Mesenchymal stem cell (in vitro differentiated cells and primary cell): Measurements from ENCODE around the gene NFKBIL1.

Experiments used
- DNase-seq: peaks from one replicate; pipeline ENCODE4 v3.0.0-alpha.2; 2013
- H2AFZ ChIP-seq: one replicate; pipeline ENCODE4 v1.6.1; 2013; ENCODE audit warnings: low read depth, mild to moderate bottlenecking, control low read depth, inconsistent platforms, low read length, moderate library complexity
- H2AK5ac ChIP-seq: 2 replicates; pipeline ENCODE4 v1.6.1; 2013; ENCODE audit warnings: low read length, moderate library complexity, mild to moderate bottlenecking, inconsistent platforms; ENCODE audit not compliant: severe bottlenecking
- H2BK120ac ChIP-seq: one replicate; pipeline ENCODE4 v1.6.1; 2013; ENCODE audit warnings: low read depth, mild to moderate bottlenecking, inconsistent platforms, low read length, moderate library complexity
- H2BK12ac ChIP-seq, 2 experiments: one replicate each; pipeline ENCODE4 v1.6.1; 2013; ENCODE audit warnings: inconsistent platforms in 2 of 2, low read length in 2 of 2, mild to moderate bottlenecking in 2 of 2, moderate library complexity in 2 of 2, control low read depth in 1 of 2
- H2BK15ac ChIP-seq: one replicate; pipeline ENCODE4 v1.6.1; 2013; ENCODE audit warnings: mild to moderate bottlenecking, low read depth, inconsistent platforms; ENCODE audit not compliant: poor library complexity, severe bottlenecking
- H2BK5ac ChIP-seq: 2 replicates; pipeline ENCODE4 v1.6.1; 2013; ENCODE audit warnings: low read depth, mild to moderate bottlenecking, low read length, control low read depth, inconsistent platforms; ENCODE audit not compliant: poor library complexity, severe bottlenecking
- H3K14ac ChIP-seq, 2 experiments: one replicate each; pipeline ENCODE4 v1.6.1; 2013; ENCODE audit warnings: inconsistent platforms in 2 of 2, low read length in 2 of 2, control low read depth in 1 of 2, mild to moderate bottlenecking in 1 of 2, moderate library complexity in 1 of 2
- H3K18ac ChIP-seq, 2 experiments: one replicate each; pipeline ENCODE4 v1.6.1; 2013; ENCODE audit warnings: inconsistent platforms in 2 of 2, low read length in 2 of 2, control low read depth in 1 of 2, low read depth in 1 of 2, mild to moderate bottlenecking in 1 of 2
- H3K23ac ChIP-seq, 2 experiments: one replicate each; pipeline ENCODE4 v1.6.1; 2013; ENCODE audit warnings: inconsistent platforms in 2 of 2, low read length in 2 of 2, mild to moderate bottlenecking in 2 of 2, moderate library complexity in 2 of 2, control low read depth in 1 of 2
- H3K27ac ChIP-seq: 2 replicates; pipeline ENCODE4 v1.5.1; 2013; ENCODE audit warnings: mild to moderate bottlenecking, moderate library complexity, low read length, control low read depth, inconsistent platforms; ENCODE audit not compliant: poor library complexity, severe bottlenecking
- H3K27me3 ChIP-seq, 2 experiments: 2 replicates each; pipeline versions ENCODE4 v1.6.1 to v1.7.0; 2013; ENCODE audit warnings: low read length in 2 of 2, mild to moderate bottlenecking in 2 of 2, moderate library complexity in 2 of 2, control low read depth in 1 of 2, inconsistent platforms in 1 of 2; ENCODE audit not compliant: control insufficient read depth in 1 of 2, insufficient read depth in 1 of 2
- H3K36me3 ChIP-seq, 2 experiments: 2 replicates each; pipeline versions ENCODE4 v1.6.1 to v1.7.0; 2013; ENCODE audit warnings: low read length in 2 of 2, control low read depth in 1 of 2, inconsistent platforms in 1 of 2, low read depth in 1 of 2, mild to moderate bottlenecking in 1 of 2; ENCODE audit not compliant: insufficient read depth in 2 of 2, control insufficient read depth in 1 of 2
- H3K4ac ChIP-seq, 2 experiments: one replicate each; pipeline ENCODE4 v1.6.1; 2013; ENCODE audit warnings: inconsistent platforms in 2 of 2, low read length in 2 of 2, mild to moderate bottlenecking in 2 of 2, moderate library complexity in 2 of 2, control low read depth in 1 of 2, low read depth in 1 of 2
- H3K4me1 ChIP-seq: 2 replicates; pipeline ENCODE4 v1.6.1; 2013; ENCODE audit warnings: low read depth, low read length, control low read depth; ENCODE audit not compliant: control insufficient read depth, insufficient read depth
- H3K4me2 ChIP-seq: 2 replicates; pipeline ENCODE4 v1.6.1; 2013; ENCODE audit warnings: low read length, mild to moderate bottlenecking, inconsistent platforms; ENCODE audit not compliant: poor library complexity, severe bottlenecking
- H3K4me3 ChIP-seq, 2 experiments: 2 replicates each; pipeline versions ENCODE4 v1.5.1 to v1.7.0; 2013; ENCODE audit warnings: low read length in 2 of 2, mild to moderate bottlenecking in 2 of 2, control low read depth in 1 of 2, low read depth in 1 of 2; ENCODE audit not compliant: insufficient read depth in 1 of 2
- H3K79me1 ChIP-seq: replicated peaks from 2 replicates; pipeline ENCODE4 v1.6.1; 2013; ENCODE audit warnings: mild to moderate bottlenecking, control low read depth, low read length, inconsistent platforms; ENCODE audit not compliant: poor library complexity, severe bottlenecking
- H3K9ac ChIP-seq: 2 replicates; pipeline ENCODE4 v1.7.0; 2013; ENCODE audit warnings: mild to moderate bottlenecking, low read length, moderate library complexity
- H3K9me3 ChIP-seq: 2 replicates; pipeline ENCODE4 v1.7.0; 2013; ENCODE audit warnings: mild to moderate bottlenecking, low read length; ENCODE audit not compliant: control insufficient read depth
- H4K8ac ChIP-seq: one replicate; pipeline ENCODE4 v1.6.1; 2013; ENCODE audit warnings: inconsistent platforms, mild to moderate bottlenecking, low read length, moderate library complexity
- H4K91ac ChIP-seq: one replicate; pipeline ENCODE4 v1.6.1; 2013; ENCODE audit warnings: mild to moderate bottlenecking, low read length, inconsistent platforms
- WGBS: methylation state at CpG from one replicate; pipeline ENCODE4 v1.1.7; 2013; ENCODE audit warnings: mixed read lengths; 5-methylcytosine and 5-hydroxymethylcytosine counted together

The NFKBIL1 gene

GRCh38 chr6:31556307-31556706 is 8.9 kb downstream of the NFKBIL1 start:
- peaks cover 24% of the 10 kb centered on the region for H3K79me1 ChIP-seq
- H2AK5ac ChIP-seq, result no peak overlapping the region
- no peak overlapping the region for H2AFZ ChIP-seq
- DNase-seq, result no peak
- H3K4me3 ChIP-seq, result no peak overlapping the region
- no peak overlapping the region for H3K23ac ChIP-seq
- H3K4me1 ChIP-seq, result peaks cover 25% of the 10 kb centered on the region
- peak overlapping the region; percentile 12 to 38 for H2BK12ac ChIP-seq
- no peak overlapping the region for H3K27ac ChIP-seq
- no peak overlapping the region for H4K8ac ChIP-seq
- no peak overlapping the region for H2BK15ac ChIP-seq
- H3K18ac ChIP-seq, result no peak overlapping the region
- H3K27me3 ChIP-seq, result no peaks in the 10 kb centered on the region
- no peak overlapping the region for H2BK5ac ChIP-seq
- no peak overlapping the region for H3K4me2 ChIP-seq
- H4K91ac ChIP-seq, result no peak overlapping the region
- H3K9ac ChIP-seq, result no peak overlapping the region
- no peaks in the 10 kb centered on the region for H3K9me3 ChIP-seq
- 97% methylated on average over 3 of the region's 3 CpGs for WGBS
- H2BK120ac ChIP-seq, result no peak overlapping the region
- H3K4ac ChIP-seq, result no peak overlapping the region
- H3K14ac ChIP-seq, result no peak overlapping the region
- peaks cover 38 to 72% of the 10 kb centered on the region in 2 experiments for H3K36me3 ChIP-seq

- Histone ChIP-seq H2AK5ac (peak overlapping the region; percentile 34), H3K23ac (no peak overlapping the region), H3K79me1 (peaks cover 26% of the 10 kb centered on the region), H3K9ac (no peak overlapping the region), H4K91ac (peak overlapping the region; percentile 93), H3K18ac (peak overlapping the region in 1 of 2 experiments; percentile 56), H2AFZ (no peak overlapping the region), H2BK12ac (no peak overlapping the region), H4K8ac (peak overlapping the region; percentile 79), H3K4me2 (no peak overlapping the region), H3K9me3 (no peaks in the 10 kb centered on the region), H3K4me3 (no peak overlapping the region), H2BK15ac (peak overlapping the region; percentile 98), H3K27ac (no peak overlapping the region), H3K4ac (no peak overlapping the region), H3K14ac (no peak overlapping the region), H2BK120ac (no peak overlapping the region), H3K4me1 (peaks cover 25% of the 10 kb centered on the region), H3K36me3 (peaks cover 31 to 71% of the 10 kb centered on the region in 2 experiments), H2BK5ac (no peak overlapping the region), H3K27me3 (no peaks in the 10 kb centered on the region)
- DNase-seq, result no peak
- WGBS, result 88% methylated on average over 22 of the region's 24 CpGs
Observed at GRCh38 chr6:31557443-31558317, 10.3 kb downstream of the NFKBIL1 start.

GRCh38 chr6:31558318-31558625 is 10.9 kb downstream of the NFKBIL1 start:
- 98% methylated on average over 8 of the region's 8 CpGs for WGBS
- no peak overlapping the region for H2BK5ac ChIP-seq
- no peak overlapping the region for H3K9ac ChIP-seq
- H3K27ac ChIP-seq, result no peak overlapping the region
- peak overlapping the region; percentile 98 for H2BK15ac ChIP-seq
- H2BK120ac ChIP-seq, result peak overlapping the region; percentile 96
- H3K4me1 ChIP-seq, result peaks cover 25% of the 10 kb centered on the region
- H3K27me3 ChIP-seq, result no peaks in the 10 kb centered on the region
- H4K8ac ChIP-seq, result peak overlapping the region; percentile 79
- peaks cover 22% of the 10 kb centered on the region for H3K79me1 ChIP-seq
- H4K91ac ChIP-seq, result peak overlapping the region; percentile 93
- no peaks in the 10 kb centered on the region for H3K9me3 ChIP-seq
- H3K4me2 ChIP-seq, result no peak overlapping the region
- H3K4me3 ChIP-seq, result no peak overlapping the region
- H3K4ac ChIP-seq, result peak overlapping the region; percentile 6 to 93
- H2AFZ ChIP-seq, result no peak overlapping the region
- no peak for DNase-seq
- H3K23ac ChIP-seq, result no peak overlapping the region
- peak overlapping the region; percentile 34 for H2AK5ac ChIP-seq
- H3K18ac ChIP-seq, result peak overlapping the region; percentile 56 to 95
- H2BK12ac ChIP-seq, result peak overlapping the region; percentile 59 to 82
- H3K36me3 ChIP-seq, result peaks cover 31 to 69% of the 10 kb centered on the region in 2 experiments
- H3K14ac ChIP-seq, result no peak overlapping the region

- peak overlapping the region; percentile 98 for H2BK15ac ChIP-seq
- H3K36me3 ChIP-seq, result peaks cover 31 to 64% of the 10 kb centered on the region in 2 experiments
- no peak overlapping the region for H3K23ac ChIP-seq
- peaks cover 22% of the 10 kb centered on the region for H3K79me1 ChIP-seq
- H3K4me1 ChIP-seq, result peaks cover 25% of the 10 kb centered on the region
- peak overlapping the region; percentile 85 for H3K27ac ChIP-seq
- H3K4ac ChIP-seq, result peak overlapping the region; percentile 5 to 93
- no peaks in the 10 kb centered on the region for H3K27me3 ChIP-seq
- H3K4me3 ChIP-seq, result no peak overlapping the region
- peak overlapping the region; percentile 57 for H2AK5ac ChIP-seq
- no peak overlapping the region for H3K9ac ChIP-seq
- peak overlapping the region; percentile 93 for H4K91ac ChIP-seq
- H3K14ac ChIP-seq, result peak overlapping the region in 1 of 2 experiments; percentile 45
- H2BK5ac ChIP-seq, result peak overlapping the region; percentile 48
- no peaks in the 10 kb centered on the region for H3K9me3 ChIP-seq
- H4K8ac ChIP-seq, result peak overlapping the region; percentile 79
- WGBS, result 80% methylated on average over 14 of the region's 14 CpGs
- H2BK120ac ChIP-seq, result peak overlapping the region; percentile 96
- no peak overlapping the region for H3K4me2 ChIP-seq
- no peak overlapping the region for H2AFZ ChIP-seq
- peak overlapping the region; percentile 59 to 93 for H2BK12ac ChIP-seq
- peak overlapping the region; percentile 93 to 95 for H3K18ac ChIP-seq
- peak; percentile 40 for DNase-seq
Observed at GRCh38 chr6:31558631-31559500, 11.5 kb downstream of the NFKBIL1 start.
